ENCODE results near the gene FES. TPM values are rescaled to one million over a fixed set of nuclear protein-coding genes. Genes with fewer than 3 reads are reported as not detected.

Gene FES
- total RNA-seq, 1 donor from 2014 or later = 36.2 TPM

DNA sequence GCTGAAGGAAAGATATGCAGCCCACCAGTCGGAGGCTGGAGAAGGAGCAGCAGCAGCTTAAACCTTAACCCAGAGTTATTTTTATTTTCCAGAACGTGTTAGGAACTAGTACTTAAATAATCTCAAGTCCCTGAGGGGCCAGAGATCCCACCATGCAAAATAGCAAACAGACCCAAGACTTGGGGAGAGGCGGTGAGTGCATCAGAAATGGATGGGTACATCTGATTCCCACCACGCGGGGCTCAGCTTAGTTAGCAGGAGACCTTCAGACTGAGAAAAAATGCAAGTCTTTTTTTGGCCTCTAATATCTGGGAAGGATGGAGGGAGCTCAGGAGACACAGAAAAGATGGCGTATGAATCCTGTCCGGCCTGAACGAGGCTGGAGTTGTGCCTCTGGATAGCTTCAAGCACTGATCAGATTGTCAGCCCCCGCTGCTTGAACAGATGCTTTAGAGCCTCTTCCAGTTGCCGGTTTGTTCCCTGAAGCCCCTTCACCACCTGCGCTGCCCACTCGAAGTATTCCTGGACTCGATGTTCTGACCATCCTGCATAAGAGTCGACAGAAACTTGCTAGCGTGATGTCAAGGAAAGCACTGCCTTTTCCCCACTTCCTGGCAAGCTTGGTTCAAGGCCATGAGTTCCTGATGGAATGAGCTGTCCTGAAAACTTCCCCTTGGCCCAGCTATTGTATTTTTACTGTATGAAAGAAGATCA is 46.7 kb downstream of the FES start:
- DNase-seq (ENCODE audit: low spot score) = no peak

DNA sequence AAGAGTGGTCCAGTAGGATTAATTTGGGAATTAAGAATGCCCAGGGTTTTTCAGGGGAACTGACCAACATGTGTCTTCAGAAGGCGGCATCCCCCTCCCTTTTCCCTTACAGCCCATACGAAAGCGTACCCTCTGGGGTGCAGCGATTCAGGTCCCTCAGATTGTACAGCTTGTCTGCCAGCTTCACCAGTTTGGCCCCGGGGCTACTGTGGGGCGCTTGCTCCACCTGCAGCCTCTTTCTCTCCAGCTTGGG is 47.2 kb downstream of the FES start:
- DNase-seq (ENCODE audit: low spot score) = no peak

DNA sequence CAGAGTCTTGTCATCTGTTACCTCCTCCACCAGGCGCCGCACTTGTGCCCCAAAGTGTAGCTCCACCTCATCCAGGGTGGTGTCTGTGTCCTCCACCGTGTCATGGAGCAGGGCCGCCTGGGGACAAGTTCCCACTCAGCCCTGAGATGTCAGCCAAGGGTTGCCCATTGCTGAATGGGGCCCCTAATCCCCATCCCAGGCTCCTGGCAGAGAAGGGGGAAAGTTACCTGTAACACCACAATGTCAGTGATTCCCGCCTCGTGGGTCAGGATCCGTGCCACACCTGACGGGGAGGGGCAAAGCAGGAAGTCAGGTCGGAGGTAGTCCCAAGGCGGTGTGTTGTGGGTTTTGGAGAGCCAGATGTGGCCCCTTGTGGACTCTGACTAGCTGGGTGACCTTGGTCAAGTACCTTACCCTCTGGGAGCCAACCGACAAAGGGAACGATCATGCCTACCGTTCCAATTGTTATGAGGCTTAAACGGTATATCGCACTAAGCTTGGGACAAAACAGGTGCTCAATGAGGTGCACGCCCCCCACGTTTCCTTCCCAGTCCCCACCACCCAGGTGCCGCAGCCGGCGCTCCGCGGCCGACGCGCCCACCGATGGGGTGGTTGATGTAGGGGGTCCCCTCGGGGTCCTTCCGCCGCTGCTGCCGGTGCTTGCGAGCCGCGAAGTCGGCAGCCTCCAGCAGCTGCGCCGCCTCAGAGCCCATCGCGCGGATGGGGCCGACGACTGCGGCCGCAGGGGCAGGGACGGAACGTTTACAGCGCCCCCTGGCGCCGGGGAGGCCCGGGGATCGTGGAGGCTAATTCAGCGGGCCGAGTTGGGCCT is 47.7 kb downstream of the FES start, which contains the start of gene HDDC3:
TSS of gene HDDC3 (minus strand) at position 722 of the 832 bp plus-strand sequence. CDS start at position 713, 9 bp downstream.
- DNase-seq (ENCODE audit: low spot score) = peak; percentile 92

DNA sequence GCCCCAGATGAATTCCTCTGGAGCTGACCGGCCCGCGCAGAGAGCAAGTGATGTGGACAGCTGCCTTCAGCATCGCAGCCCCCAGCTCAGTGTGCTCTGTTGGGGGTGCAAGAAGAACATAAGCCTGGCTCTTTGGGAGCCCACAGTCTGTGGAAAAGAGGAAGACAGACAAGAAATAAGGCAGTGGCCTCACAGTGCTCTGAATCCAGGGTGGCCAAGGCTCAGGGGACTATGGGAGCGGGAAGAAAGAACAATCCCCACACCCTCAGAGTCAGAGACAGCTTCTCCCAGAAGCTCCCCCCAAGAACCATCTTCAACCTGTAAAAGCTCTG is 48.3 kb downstream of the FES start:
- DNase-seq (ENCODE audit: low spot score) = no peak

DNA sequence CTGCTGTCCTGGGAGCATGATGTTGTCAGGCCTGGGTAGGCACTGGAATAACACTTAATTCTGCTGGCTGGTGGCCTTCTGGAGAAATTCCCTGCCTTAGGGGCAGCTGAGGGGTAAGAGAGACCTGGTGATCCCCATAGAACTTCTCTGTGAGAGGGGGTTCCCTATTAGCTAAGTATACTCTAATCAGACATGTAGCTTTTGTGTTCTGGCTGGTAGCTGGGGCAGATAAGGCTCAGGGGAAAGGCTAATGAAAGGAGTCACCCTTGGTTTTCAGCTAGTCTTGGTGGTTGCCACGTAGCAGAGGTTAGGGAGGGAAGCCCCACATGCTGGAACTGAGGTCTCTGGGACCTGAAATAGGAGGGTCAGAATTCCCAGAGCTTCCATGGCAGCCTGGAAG is 49.0 kb downstream of the FES start:
- no peak for DNase-seq (ENCODE audit: low spot score)

DNA sequence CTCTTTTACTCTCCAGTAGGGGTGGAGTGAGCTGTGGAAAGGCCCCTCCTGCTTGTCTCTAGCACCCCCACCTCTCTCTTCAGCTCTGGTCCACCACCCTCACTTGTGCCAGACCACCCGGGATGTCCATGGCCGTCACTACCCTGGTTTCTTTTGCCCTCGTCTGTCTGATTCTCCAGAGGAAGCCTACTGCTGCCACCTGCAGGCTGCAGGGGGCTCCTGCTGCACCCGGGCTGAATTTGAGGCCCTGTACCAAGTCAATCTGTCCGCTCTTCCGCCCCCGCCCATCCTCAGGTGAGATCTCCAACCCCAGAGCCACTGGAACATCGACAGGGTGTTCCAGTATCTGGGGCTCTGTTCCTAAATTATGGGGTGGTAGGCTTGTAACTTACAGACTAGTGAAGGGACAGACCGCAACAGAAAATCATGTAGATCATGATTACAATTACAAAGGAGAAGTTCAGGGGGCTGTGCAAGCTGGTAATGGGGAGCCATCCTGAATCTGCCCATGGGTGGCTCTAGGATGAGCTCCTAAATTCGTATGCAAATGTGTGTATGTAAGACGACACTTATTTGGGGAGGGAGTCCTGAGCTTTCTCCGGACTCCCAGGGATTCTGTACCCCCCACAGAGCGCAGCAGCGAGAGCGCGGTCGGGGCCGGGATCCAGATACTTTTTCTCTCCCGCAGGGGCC is 50.1 kb downstream of the FES start:
- peak; percentile 88 for DNase-seq (ENCODE audit: low spot score)

DNA sequence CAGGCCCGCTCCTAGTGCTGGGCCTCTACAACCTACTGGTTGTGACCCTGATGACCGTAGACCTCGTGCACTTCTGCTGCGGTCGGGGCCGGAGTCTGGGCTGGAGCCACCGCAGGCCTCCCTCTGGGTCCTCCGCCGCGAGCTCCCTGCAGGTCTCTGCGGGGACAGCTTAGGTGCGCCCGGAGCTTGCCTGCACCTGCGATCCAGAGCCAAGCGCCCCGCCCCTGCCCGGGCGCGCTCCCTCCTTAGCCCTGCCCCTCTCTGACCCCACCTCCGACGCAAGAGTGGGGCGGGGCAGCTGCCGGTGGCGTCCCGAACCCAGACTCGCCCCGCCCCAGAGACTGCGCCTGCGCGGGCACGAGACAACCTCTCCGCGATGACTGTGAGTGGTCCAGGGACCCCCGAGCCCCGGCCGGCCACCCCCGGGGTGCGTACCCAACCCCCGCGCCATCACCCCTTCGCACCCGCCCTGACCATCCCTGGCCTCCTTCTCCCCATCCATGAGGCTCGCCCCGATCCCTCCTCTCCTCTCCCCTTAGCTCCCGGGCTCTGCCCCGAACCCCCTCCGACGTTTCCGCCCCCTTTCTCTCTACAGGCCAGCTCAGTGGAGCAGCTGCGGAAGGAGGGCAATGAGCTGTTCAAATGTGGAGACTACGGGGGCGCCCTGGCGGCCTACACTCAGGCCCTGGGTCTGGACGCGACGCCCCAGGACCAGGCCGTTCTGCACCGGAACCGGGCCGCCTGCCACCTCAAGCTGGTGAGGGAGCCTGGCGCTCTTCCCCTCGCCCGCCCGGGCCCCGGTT is 50.8 kb downstream of the FES start, which contains the start of gene UNC45A:
TSS of gene UNC45A (plus strand) at position 337 of the 803 bp plus-strand sequence. CDS start at position 377, 40 bp downstream.
- DNase-seq (ENCODE audit: low spot score) = peak; percentile 94

DNA sequence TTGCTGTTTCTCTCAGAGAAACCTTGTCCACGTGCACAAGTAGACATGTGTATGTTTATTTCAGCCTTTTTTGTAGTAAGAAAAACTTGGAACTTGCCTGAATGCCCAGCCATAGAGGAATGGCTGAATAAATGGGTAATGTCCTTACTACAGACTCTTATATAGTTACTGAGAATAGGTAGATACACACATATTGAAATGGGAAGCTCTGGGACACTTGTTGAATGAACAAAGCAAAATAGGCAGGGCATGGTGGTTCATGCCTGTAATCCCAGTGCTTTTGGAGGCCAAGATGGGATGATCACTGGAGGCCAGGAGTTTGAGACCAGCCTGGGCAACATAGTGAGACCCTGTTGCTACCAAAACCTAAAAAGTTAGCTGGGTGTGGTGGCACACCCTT is 52.5 kb downstream of the FES start:
- no peak for DNase-seq (ENCODE audit: low spot score)

DNA sequence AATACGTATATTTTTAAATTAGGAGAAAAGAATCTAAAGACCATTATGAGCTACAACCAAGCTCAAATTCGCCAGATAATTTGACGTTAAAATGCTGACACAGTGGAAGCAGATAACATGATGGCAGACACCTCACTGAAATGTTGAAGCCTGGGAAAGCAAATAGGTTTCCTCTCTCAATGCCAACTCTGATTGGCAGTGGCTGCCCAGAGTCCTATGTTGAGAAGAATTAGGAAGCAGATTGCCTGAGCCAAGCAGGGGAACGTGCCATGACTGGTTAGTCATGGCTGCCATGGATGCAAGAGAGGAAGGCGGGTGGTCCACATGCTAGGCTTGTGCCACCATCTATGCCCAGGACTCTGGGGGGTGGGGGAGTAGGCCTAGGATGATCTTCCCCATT is 54.0 kb downstream of the FES start:
- DNase-seq (ENCODE audit: low spot score) = no peak

DNA sequence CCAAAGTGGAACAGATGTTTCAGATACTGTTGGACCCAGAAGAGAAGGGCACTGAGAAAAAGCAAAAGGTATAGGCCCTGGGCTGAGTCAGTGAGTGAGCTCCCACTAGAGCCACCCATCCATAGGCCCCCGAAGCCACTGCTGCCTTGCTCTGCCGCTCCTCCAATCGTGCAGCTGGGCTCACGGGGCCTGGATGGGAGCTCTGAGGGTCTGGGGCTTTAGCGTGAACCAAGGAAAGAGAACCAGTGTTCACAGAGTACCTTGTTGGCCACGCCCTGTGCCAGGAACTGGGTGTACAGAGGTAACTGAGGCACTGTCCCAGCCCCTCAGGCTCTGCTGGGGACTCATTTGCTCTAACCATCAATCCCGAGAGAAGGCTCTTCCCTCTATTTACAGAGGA is 55.5 kb downstream of the FES start:
- no peak for DNase-seq (ENCODE audit: low spot score)

DNA sequence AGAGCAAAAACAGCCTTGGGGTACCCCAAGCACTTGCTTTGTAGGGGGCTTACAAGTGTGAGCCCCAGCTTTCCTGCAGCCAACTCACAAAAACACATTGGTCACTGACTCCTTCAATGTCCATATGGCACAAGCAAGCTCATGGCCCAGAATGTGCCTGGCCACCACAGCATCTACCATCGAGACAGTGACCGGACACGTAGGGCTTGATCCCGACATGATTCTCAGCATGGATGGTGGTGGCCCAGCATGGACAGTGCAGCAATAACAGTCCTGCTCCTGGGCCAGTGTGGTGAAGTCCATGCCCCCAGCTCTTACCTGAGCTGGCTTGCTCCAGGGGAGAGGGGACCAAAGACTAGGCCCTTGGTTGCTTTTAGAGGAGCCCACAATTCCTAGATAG is 56.7 kb downstream of the FES start:
- no peak for DNase-seq (ENCODE audit: low spot score)

DNA sequence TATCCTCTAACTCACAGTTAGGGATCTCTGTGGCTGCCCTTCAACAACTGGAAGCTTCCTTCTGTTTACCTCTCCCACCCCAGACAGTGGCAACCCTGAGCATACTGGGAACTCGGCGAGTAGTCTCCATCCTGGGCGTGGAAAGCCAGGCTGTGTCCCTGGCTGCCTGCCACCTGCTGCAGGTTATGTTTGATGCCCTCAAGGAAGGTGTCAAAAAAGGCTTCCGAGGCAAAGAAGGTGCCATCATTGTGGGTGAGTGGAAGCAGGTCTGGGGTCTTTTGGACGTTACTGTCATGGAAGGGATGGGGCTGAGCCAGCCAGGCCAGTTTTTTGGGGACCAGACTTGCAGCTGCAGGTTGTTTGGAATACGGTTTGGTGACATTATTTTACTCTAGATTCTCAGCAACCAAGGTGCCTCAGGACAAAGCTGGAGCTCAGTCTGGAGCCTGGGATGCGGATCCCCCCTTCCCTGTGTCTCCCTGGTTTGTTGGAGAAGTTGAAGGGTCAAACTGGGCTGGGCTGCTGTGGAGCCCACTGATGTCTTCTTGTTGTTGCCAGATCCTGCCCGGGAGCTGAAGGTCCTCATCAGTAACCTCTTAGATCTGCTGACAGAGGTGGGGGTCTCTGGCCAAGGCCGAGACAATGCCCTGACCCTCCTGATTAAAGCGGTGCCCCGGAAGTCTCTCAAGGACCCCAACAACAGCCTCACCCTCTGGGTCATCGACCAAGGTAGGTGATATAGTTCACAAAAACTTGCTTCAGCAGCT is 58.2 kb downstream of the FES start:
- no peak for DNase-seq (ENCODE audit: low spot score)

DNA sequence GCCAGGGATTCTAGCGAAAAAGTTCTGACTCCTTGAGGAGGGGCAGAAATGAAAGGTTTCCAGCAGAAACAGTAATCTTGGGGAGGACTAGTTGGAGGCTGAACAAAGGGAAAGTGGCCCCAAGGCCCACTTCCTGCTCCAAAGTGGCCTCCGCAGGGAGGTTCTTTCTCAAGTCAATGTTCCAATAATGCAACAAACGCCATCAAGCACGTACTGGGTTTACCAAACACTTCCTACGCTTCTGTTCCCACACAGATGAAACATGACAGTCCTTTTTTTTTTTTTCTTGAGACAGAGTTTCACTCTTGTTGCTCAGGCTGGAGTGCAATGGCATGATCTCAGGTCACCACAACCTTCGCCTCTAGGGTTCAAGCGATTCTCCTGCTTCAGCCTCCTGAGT is 60.8 kb downstream of the FES start:
- no peak for DNase-seq (ENCODE audit: low spot score)

Other genes with a start within 250 kb of the FES start
- 3.7 TPM for gene BLM, start 167.2 kb upstream of the FES start, total RNA-seq
- 41.3 TPM for gene FURIN, start 15.9 kb upstream of the FES start, total RNA-seq
- gene MAN2A2, start 18.8 kb downstream of the FES start, total RNA-seq = 58.5 TPM
- 19.5 TPM for gene HDDC3, start 48.0 kb downstream of the FES start, total RNA-seq
- 77.0 TPM for gene UNC45A, start 50.8 kb downstream of the FES start, total RNA-seq
- 13.2 TPM for gene RCCD1, start 70.4 kb downstream of the FES start, total RNA-seq
- gene PRC1, start 110.0 kb downstream of the FES start, total RNA-seq = 7.8 TPM
- 25.7 TPM for gene VPS33B, start 138.1 kb downstream of the FES start, total RNA-seq
- gene SV2B, start 215.8 kb downstream of the FES start, total RNA-seq = 2.3 TPM

All from ureter (tissue), 1 donor.